GM23248 (cell line): Measurements from ENCODE around the gene OPN1LW. TPM values are rescaled to one million over a fixed set of nuclear protein-coding genes. Genes with fewer than 3 reads are reported as not detected.
"Not testable (repeated sequence)": the region's sequence is repeated elsewhere in the genome, so short reads cannot be mapped to it uniquely, and the experiment has no call there.

Experiments used
- DNase-seq: peaks from one replicate; pipeline ENCODE4 v3.0.0-alpha.2; 2015
- H2AFZ ChIP-seq: fragments of 200-600 bp; sonication (generic); 2 replicates; pipeline ENCODE4 v1.6.1; 2016; ENCODE audit warnings: antibody characterized with exemption
- H3F3A ChIP-seq: fragments of 200-600 bp; sonication (generic); 2 replicates; pipeline ENCODE4 v1.6.1; 2016; ENCODE audit warnings: mild to moderate bottlenecking, antibody characterized with exemption, mixed run types; ENCODE audit not compliant: insufficient read depth
- H3K27ac ChIP-seq: fragments of 200-600 bp; sonication (generic); 2 replicates; pipeline ENCODE4 v1.5.1; 2016; ENCODE audit warnings: mild to moderate bottlenecking
- H3K27me3 ChIP-seq: fragments of 200-600 bp; sonication (generic); replicated peaks from 2 replicates; pipeline ENCODE4 v1.6.1; 2016; ENCODE audit warnings: mild to moderate bottlenecking; ENCODE audit not compliant: insufficient read depth
- H3K36me3 ChIP-seq: fragments of 200-600 bp; sonication (generic); 2 replicates; pipeline ENCODE4 v1.6.1; 2016; ENCODE audit warnings: low read depth, mild to moderate bottlenecking
- H3K4me1 ChIP-seq: fragments of 200-600 bp; sonication (generic); 2 replicates; pipeline ENCODE4 v1.6.1; 2016; ENCODE audit warnings: mild to moderate bottlenecking; ENCODE audit not compliant: insufficient read depth
- H3K4me2 ChIP-seq: fragments of 200-600 bp; sonication (generic); one replicate; pipeline ENCODE4 v1.6.1; 2016; ENCODE audit warnings: mild to moderate bottlenecking; ENCODE audit not compliant: unreplicated experiment
- H3K4me3 ChIP-seq: fragments of 200-600 bp; sonication (generic); 2 replicates; pipeline ENCODE4 v1.5.1; 2016; ENCODE audit warnings: mild to moderate bottlenecking
- H3K79me2 ChIP-seq: fragments of 200-600 bp; sonication (generic); 2 replicates; pipeline ENCODE4 v1.6.1; 2016; ENCODE audit warnings: mild to moderate bottlenecking; ENCODE audit not compliant: insufficient read depth
- H3K9ac ChIP-seq: fragments of 200-600 bp; sonication (generic); 2 replicates; pipeline ENCODE4 v1.6.1; 2016; ENCODE audit warnings: mild to moderate bottlenecking
- H3K9me2 ChIP-seq: fragments of 200-600 bp; sonication (generic); 2 replicates; pipeline ENCODE4 v1.6.1; 2016; ENCODE audit warnings: mixed run types, mild to moderate bottlenecking, moderate library complexity; ENCODE audit not compliant: insufficient read depth
- H3K9me3 ChIP-seq: fragments of 200-600 bp; sonication (generic); one replicate; pipeline ENCODE4 v1.6.1; 2017; ENCODE audit warnings: low read depth
- H4K20me1 ChIP-seq: fragments of 200-600 bp; sonication (generic); 2 replicates; pipeline ENCODE4 v1.6.0; 2016; ENCODE audit not compliant: insufficient read depth
- WGBS, 2 experiments: methylation state at CpG; one replicate each; pipeline ENCODE4 v1.1.6; 2015 to 2017; ENCODE audit warnings: low lambda C conversion rate in 2 of 2, low coverage in 1 of 2; ENCODE audit errors: missing lambda C conversion rate in 2 of 2; 5-methylcytosine and 5-hydroxymethylcytosine counted together
- in situ Hi-C: fragments of 300-500 bp; cut with MboI; formaldehyde crosslinking; loops from 2 replicates; pipeline ENCODE4 v1.15.0; 2020
- polyA plus RNA-seq: library from polyadenylated mRNA; unstranded; fragments of >200 nt; fragmentation: Nextera tagmentation; extraction: Ambion mirVana; gene quantifications from 2 replicates; pipeline ENCODE4 v1.2.1, GENCODE V29; 2016
- total RNA-seq: library from RNA; depleted of rRNA; stranded (reverse); fragments of >200 nt; shearing (Covaris generic); gene quantifications from 2 replicates; pipeline ENCODE4 v1.2.3, GENCODE V29; 2014

Gene OPN1LW
- total and polyA plus RNA-seq, 2 experiments from 2014 or later: not detected

DNA sequence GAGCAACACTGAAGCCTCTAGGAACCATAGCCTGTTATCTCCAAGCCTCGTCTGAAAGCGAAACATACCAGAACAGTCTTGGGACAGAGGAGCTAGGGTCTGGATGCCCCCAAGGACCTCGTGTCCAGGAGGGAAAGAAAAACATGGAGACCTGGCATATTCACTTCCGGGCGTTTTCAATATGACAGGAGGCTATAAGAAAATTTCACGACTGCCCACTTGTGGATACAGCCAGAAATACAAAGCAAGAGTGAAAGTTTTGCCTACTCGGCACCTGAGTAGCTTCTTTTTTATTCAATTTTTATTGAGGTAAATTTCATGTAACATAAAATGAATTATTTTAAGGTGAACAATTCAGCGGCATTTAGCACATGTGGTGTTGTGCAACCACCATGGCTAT, 20.9 kb downstream of the OPN1LW start:
- WGBS, 2 experiments: no CpG with 5 or more reads among the region's 8 CpGs
- H3K4me2 ChIP-seq, H2AFZ ChIP-seq, H3K9me2 ChIP-seq, H3K9me3 ChIP-seq, H3K27ac ChIP-seq, H3K27me3 ChIP-seq, H3K79me2 ChIP-seq, H3K9ac ChIP-seq, H3F3A ChIP-seq, in situ Hi-C loops, H3K36me3 ChIP-seq, H3K4me3 ChIP-seq, DNase-seq, H3K4me1 ChIP-seq, H4K20me1 ChIP-seq: not testable (repeated sequence)

DNA sequence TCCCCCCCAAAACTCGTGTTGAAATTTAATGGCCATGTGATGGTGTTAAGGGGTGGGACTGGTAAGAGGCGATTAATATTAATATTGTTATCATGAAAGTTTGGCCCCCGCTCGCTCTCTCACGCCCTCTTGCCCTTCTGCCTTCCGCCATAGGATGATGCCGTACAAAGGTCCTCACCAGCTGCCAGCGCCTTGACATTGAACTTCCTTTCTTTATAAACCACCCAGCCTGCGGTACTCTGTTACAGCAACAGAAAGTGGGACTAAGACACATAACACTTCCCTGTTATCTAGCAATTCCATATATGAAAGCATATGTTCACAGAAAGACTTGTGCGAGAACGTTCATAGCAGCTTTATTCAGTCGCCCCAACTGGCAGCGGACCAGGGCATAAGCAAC, 24.3 kb downstream of the OPN1LW start:
- H3K9ac ChIP-seq, DNase-seq, H2AFZ ChIP-seq, H3K27ac ChIP-seq, in situ Hi-C loops, H3K4me3 ChIP-seq, H3F3A ChIP-seq, H3K4me1 ChIP-seq, H3K36me3 ChIP-seq, H3K27me3 ChIP-seq, H3K4me2 ChIP-seq, H4K20me1 ChIP-seq, H3K9me3 ChIP-seq, H3K79me2 ChIP-seq, H3K9me2 ChIP-seq: not testable (repeated sequence)
- no CpG with 5 or more reads among the region's 13 CpGs for WGBS, 2 experiments

DNA sequence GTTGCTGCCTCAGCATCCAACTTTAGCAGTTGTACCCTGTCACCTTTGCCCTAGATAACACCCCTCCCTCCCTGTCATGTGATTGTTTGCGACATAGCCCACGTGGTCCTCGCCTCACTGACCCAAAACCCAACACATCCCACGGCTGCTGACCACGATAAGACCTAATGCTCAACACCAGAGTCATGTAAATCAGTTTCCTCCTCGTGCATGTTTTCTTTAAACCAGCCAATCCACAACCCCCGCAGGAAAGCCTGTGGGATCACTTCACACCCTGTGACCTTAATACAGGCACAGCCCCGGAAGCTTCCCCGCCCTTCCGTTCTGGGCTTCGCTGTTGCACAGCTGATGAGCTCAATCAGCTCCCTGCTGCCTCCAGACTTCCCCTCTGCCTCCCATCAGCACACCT, 28.5 kb downstream of the OPN1LW start:
- H4K20me1 ChIP-seq, H3K9ac ChIP-seq, H3K79me2 ChIP-seq, in situ Hi-C loops, H3F3A ChIP-seq, H3K9me2 ChIP-seq, H3K4me3 ChIP-seq, H3K4me2 ChIP-seq, H3K4me1 ChIP-seq, H2AFZ ChIP-seq, H3K36me3 ChIP-seq, H3K9me3 ChIP-seq, H3K27me3 ChIP-seq, DNase-seq, H3K27ac ChIP-seq: not testable (repeated sequence)
- WGBS, 2 experiments: no CpG with 5 or more reads among the region's 11 CpGs

DNA sequence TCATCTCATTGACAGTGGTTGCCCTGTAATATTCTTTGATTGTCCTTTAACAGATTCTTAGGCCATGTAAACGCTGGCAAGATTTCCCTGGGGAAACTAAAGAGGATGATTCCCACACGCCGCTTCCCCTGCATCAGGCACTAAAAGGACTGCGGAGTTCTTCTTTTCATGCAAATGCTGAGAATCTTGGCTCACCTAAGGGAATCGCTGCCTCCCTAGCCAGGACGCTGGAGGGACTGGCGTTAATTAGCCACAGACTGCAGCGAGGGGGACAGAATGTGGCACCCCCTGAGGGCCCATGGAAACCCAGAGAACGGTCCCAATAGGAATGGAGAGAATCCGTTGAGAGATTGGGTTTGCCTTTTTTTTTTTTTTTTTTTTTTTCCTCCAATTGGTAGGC, 30.3 kb downstream of the OPN1LW start:
- H4K20me1 ChIP-seq, H3K4me3 ChIP-seq, H3K4me1 ChIP-seq, H3K4me2 ChIP-seq, H3K36me3 ChIP-seq, H3F3A ChIP-seq, H2AFZ ChIP-seq, H3K27ac ChIP-seq, H3K9me3 ChIP-seq, in situ Hi-C loops, H3K9ac ChIP-seq, H3K27me3 ChIP-seq, H3K9me2 ChIP-seq, DNase-seq, H3K79me2 ChIP-seq: not testable (repeated sequence)
- WGBS, 2 experiments: no CpG with 5 or more reads among the region's 10 CpGs

- H4K20me1 ChIP-seq, H3F3A ChIP-seq, H3K9me3 ChIP-seq, H3K36me3 ChIP-seq, H3K9ac ChIP-seq, in situ Hi-C loops, H3K4me3 ChIP-seq, H3K4me2 ChIP-seq, H3K27me3 ChIP-seq, H2AFZ ChIP-seq, H3K4me1 ChIP-seq, H3K27ac ChIP-seq, DNase-seq, H3K9me2 ChIP-seq, H3K79me2 ChIP-seq: not testable (repeated sequence)
- no CpG with 5 or more reads among the region's 14 CpGs for WGBS, 2 experiments
These were observed 38.3 kb downstream of the OPN1LW start, which contains the start of gene OPN1MW for GRCh38 chrX:154182296-154182695. OPN1MW (plus strand) TSS chrX:154182596; CDS start chrX:154182678, 82 bp downstream.

DNA sequence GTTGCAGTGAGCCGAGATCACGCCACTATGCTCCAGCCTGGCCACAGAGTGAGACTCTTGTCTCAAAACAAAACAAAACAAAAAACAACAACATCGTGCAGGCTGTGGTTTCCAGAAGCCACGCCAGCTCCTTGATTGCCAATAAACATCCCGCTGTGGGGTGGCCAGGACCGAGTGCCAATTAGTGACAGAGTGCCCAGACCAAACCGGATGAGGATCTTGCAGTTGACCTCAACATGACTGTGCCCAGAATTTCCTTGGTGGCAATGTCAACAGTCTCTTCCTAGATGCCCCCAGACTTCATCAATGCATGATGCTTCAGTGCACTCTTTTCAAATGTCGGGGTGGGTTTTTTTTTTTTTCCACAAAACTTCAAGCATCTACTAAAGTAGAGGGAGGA, 39.8 kb downstream of the OPN1LW start:
- H3K9me3 ChIP-seq, H3K4me3 ChIP-seq, H3K9ac ChIP-seq, DNase-seq, H4K20me1 ChIP-seq, H3K4me2 ChIP-seq, H3K79me2 ChIP-seq, H3K4me1 ChIP-seq, H3K9me2 ChIP-seq, H3F3A ChIP-seq, H3K27ac ChIP-seq, H3K36me3 ChIP-seq, H3K27me3 ChIP-seq, in situ Hi-C loops, H2AFZ ChIP-seq: not testable (repeated sequence)
- WGBS, 2 experiments: no CpG with 5 or more reads among the region's 8 CpGs

GRCh38 chrX:154192846-154193245, 48.8 kb downstream of the OPN1LW start:
- H3K9ac ChIP-seq, H3K9me3 ChIP-seq, DNase-seq, H3K79me2 ChIP-seq, H3K9me2 ChIP-seq, H3K4me1 ChIP-seq, H3F3A ChIP-seq, H3K4me3 ChIP-seq, H4K20me1 ChIP-seq, H3K36me3 ChIP-seq, H3K4me2 ChIP-seq, in situ Hi-C loops, H3K27me3 ChIP-seq, H3K27ac ChIP-seq, H2AFZ ChIP-seq: not testable (repeated sequence)
- WGBS, 2 experiments: no CpG with 5 or more reads among the region's 8 CpGs

GRCh38 chrX:154194316-154194715, 50.3 kb downstream of the OPN1LW start:
- not testable (repeated sequence) for H3K9ac ChIP-seq

More at GRCh38 chrX:154194316-154194715, 50.3 kb downstream of the OPN1LW start:
- H4K20me1 ChIP-seq, H3K27me3 ChIP-seq, H3K4me3 ChIP-seq, H3K4me1 ChIP-seq, H3K4me2 ChIP-seq, H3F3A ChIP-seq, DNase-seq, H2AFZ ChIP-seq, H3K9me2 ChIP-seq, H3K36me3 ChIP-seq, in situ Hi-C loops, H3K9me3 ChIP-seq, H3K79me2 ChIP-seq, H3K27ac ChIP-seq: not testable (repeated sequence)
- WGBS, 2 experiments: no CpG with 5 or more reads among the region's 2 CpGs
